IMR-90 (cell line): ENCODE measurements around the gene KCNH2. TPM values are rescaled to one million over a fixed set of nuclear protein-coding genes. Genes with fewer than 3 reads are reported as not detected.

Experiments
- ATAC-seq: fragments of 200-7000 bp; cut with Tn5 transposase; 2 replicates; pipeline ENCODE4 v1.9.1; 2020; ENCODE audit warnings: low read depth, mild to moderate bottlenecking, moderate library complexity
- BruUV-seq: library from RNA; stranded (reverse); fragments of 400-500 nt; replicated peaks from 2 replicates; lab custom pipeline; 2021; lab: Mats Ljungman, UMichigan
- CTCF ChIA-PET: fragments of 300-600 bp; formaldehyde crosslinking; extraction: SDS; loops from one replicate; lab custom pipeline; 2021; ENCODE audit warnings: antibody characterized with exemption; lab: Yijun Ruan, JAX
- POLR2A ChIA-PET: fragments of 300-600 bp; sonication (Branson Sonifier 250); formaldehyde crosslinking; loops from one replicate; lab custom pipeline; 2022; ENCODE audit warnings: antibody characterized with exemption; ENCODE audit not compliant: unreplicated experiment; lab: Charles Lee
- DNase-seq: peaks from one replicate; pipeline ENCODE4 v3.0.0; 2013
- H2AFZ ChIP-seq: replicated peaks from 2 replicates; pipeline ENCODE3; 2013; ENCODE audit warnings: low read length, mild to moderate bottlenecking; ENCODE audit not compliant: poor library complexity
- H2AK5ac ChIP-seq: 2 replicates; pipeline ENCODE4 v1.6.1; 2013; ENCODE audit warnings: low read depth, low read length, inconsistent platforms
- H2AK9ac ChIP-seq: replicated peaks from 2 replicates; pipeline ENCODE3; 2013; ENCODE audit warnings: mild to moderate bottlenecking, low read depth, low read length, moderate library complexity; ENCODE audit not compliant: poor library complexity
- H2BK120ac ChIP-seq: 2 replicates; pipeline ENCODE4 v1.6.1; 2013; ENCODE audit warnings: low read depth, low read length, inconsistent platforms
- H2BK15ac ChIP-seq: 3 replicates; pipeline ENCODE4 v1.6.1; 2013; ENCODE audit warnings: low read depth, low read length, inconsistent platforms
- H2BK20ac ChIP-seq: 2 replicates; pipeline ENCODE4 v1.6.1; 2013; ENCODE audit warnings: low read depth, mild to moderate bottlenecking, inconsistent platforms, low read length, moderate library complexity
- H2BK5ac ChIP-seq: 2 replicates; pipeline ENCODE4 v1.6.1; 2013; ENCODE audit warnings: mild to moderate bottlenecking, low read depth, low read length, inconsistent platforms; ENCODE audit not compliant: poor library complexity, severe bottlenecking
- H3K14ac ChIP-seq: replicated peaks from 2 replicates; pipeline ENCODE4 v1.6.1; 2013; ENCODE audit warnings: low read depth, low read length, inconsistent platforms
- H3K18ac ChIP-seq: 2 replicates; pipeline ENCODE4 v1.6.1; 2013; ENCODE audit warnings: low read depth, low read length, control low read depth
- H3K23ac ChIP-seq: 2 replicates; pipeline ENCODE4 v1.6.1; 2013; ENCODE audit warnings: low read depth, low read length, inconsistent platforms
- H3K27ac ChIP-seq: 2 replicates; pipeline ENCODE4 v1.5.1; 2013; ENCODE audit warnings: mild to moderate bottlenecking, control low read depth, low read length; ENCODE audit not compliant: insufficient read depth
- H3K27me3 ChIP-seq: 2 replicates; pipeline ENCODE4 v1.6.1; 2013; ENCODE audit warnings: low read length; ENCODE audit not compliant: control insufficient read depth, insufficient read depth
- H3K36me3 ChIP-seq: 2 replicates; pipeline ENCODE4 v1.6.1; 2013; ENCODE audit warnings: low read length, mixed read lengths; ENCODE audit not compliant: control insufficient read depth, insufficient read depth
- H3K4ac ChIP-seq: 2 replicates; pipeline ENCODE4 v1.6.1; 2013; ENCODE audit warnings: low read depth, low read length, inconsistent platforms
- H3K4me1 ChIP-seq: 2 replicates; pipeline ENCODE4 v1.6.1; 2013; ENCODE audit warnings: low read length, mixed read lengths; ENCODE audit not compliant: control insufficient read depth, insufficient read depth
- H3K4me2 ChIP-seq: 2 replicates; pipeline ENCODE4 v1.6.1; 2013; ENCODE audit warnings: low read depth, mild to moderate bottlenecking, control low read depth, low read length, moderate library complexity
- H3K4me3 ChIP-seq: 2 replicates; pipeline ENCODE4 v1.5.1; 2013; ENCODE audit warnings: low read depth, mild to moderate bottlenecking, control low read depth, low read length, moderate library complexity; ENCODE audit not compliant: insufficient read depth
- H3K56ac ChIP-seq: 2 replicates; pipeline ENCODE4 v1.6.1; 2013; ENCODE audit warnings: low read length, inconsistent platforms; ENCODE audit not compliant: insufficient read depth; ENCODE audit errors: extremely low read depth
- H3K79me1 ChIP-seq, 2 experiments: 2 replicates each; pipeline ENCODE4 v1.6.1; 2013; ENCODE audit warnings: low read length in 2 of 2, inconsistent platforms in 1 of 2, low read depth in 1 of 2
- H3K9ac ChIP-seq: 2 replicates; pipeline ENCODE4 v1.6.1; 2013; ENCODE audit warnings: low read depth, low read length, control low read depth
- H3K9me1 ChIP-seq: 2 replicates; pipeline ENCODE4 v1.6.1; 2013; ENCODE audit warnings: low read length, inconsistent platforms; ENCODE audit not compliant: insufficient read depth
- H3K9me3 ChIP-seq: 2 replicates; pipeline ENCODE4 v1.6.1; 2013; ENCODE audit warnings: low read length; ENCODE audit not compliant: control insufficient read depth, insufficient read depth
- H4K20me1 ChIP-seq: 2 replicates; pipeline ENCODE4 v1.6.1; 2013; ENCODE audit warnings: low read length, inconsistent platforms; ENCODE audit not compliant: insufficient read depth
- H4K5ac ChIP-seq: 2 replicates; pipeline ENCODE4 v1.6.1; 2013; ENCODE audit warnings: mild to moderate bottlenecking, low read depth, low read length, control low read depth
- H4K8ac ChIP-seq, 2 experiments: 2 replicates each; pipeline ENCODE4 v1.6.1; 2013; ENCODE audit warnings: low read depth in 2 of 2, low read length in 2 of 2, control low read depth in 1 of 2, inconsistent platforms in 1 of 2
- H4K91ac ChIP-seq: 2 replicates; pipeline ENCODE4 v1.6.1; 2013; ENCODE audit warnings: low read depth, low read length, inconsistent platforms; ENCODE audit not compliant: insufficient read depth
- CEBPB ChIP-seq: IDR thresholded peaks from 2 replicates; pipeline ENCODE4 v1.6.1; 2012; ENCODE audit warnings: low read depth, low read length, improper control_type of control experiment
- FOS ChIP-seq: fragments of 150-350 bp; IDR thresholded peaks from 2 replicates; pipeline ENCODE4 v1.6.1; 2016; ENCODE audit warnings: low read depth, low read length
- RFX5 ChIP-seq: IDR thresholded peaks from 2 replicates; pipeline ENCODE4 v1.8.0; 2012; ENCODE audit warnings: low read depth, mild to moderate bottlenecking, low read length, moderate library complexity
- SMC3 ChIP-seq: fragments of 150-350 bp; IDR thresholded peaks from 2 replicates; pipeline ENCODE4 v1.6.1; 2016; ENCODE audit warnings: low read depth, mild to moderate bottlenecking, antibody characterized with exemption, low read length, moderate library complexity
- USF2 ChIP-seq: fragments of 150-350 bp; IDR thresholded peaks from 2 replicates; pipeline ENCODE4 v1.6.1; 2017; ENCODE audit warnings: mild to moderate bottlenecking, antibody characterized with exemption, low read length, low read depth
- WGBS, 2 experiments: methylation state at CpG; one replicate each; pipeline versions ENCODE4 v1.1.5 to v1.1.7; 2013; ENCODE audit warnings: missing lambda C conversion rate in 2 of 2; ENCODE audit not compliant: insufficient read length in 1 of 2; ENCODE audit errors: extremely low coverage in 2 of 2; 5-methylcytosine and 5-hydroxymethylcytosine counted together
- dilution Hi-C: fragments of 300-500 bp; cut with HindIII; formaldehyde crosslinking; loops from one replicate; pipeline ENCODE4 v1.14.3; 2018; ENCODE audit warnings: low sequenced_read_pairs; ENCODE audit not compliant: unreplicated experiment
- in situ Hi-C: fragments of 300-500 bp; cut with MboI; formaldehyde crosslinking; loops from 3 replicates; pipeline ENCODE4 v1.14.3; 2019; ENCODE audit warnings: low sequenced_read_pairs, inconsistent platforms, mixed read lengths
- intact Hi-C: fragments of 100-400 bp; cut with micrococcal nuclease; formaldehyde crosslinking; loops from 2 replicates; pipeline ENCODE4 v1.10.0; 2022
- polyA plus RNA-seq, 3 experiments: library from polyadenylated mRNA; depleted of rRNA; stranded (reverse); fragments of >200 nt; gene quantifications; 2 replicates each; pipeline ENCODE4 v1.2.3, GENCODE V29; 2012; ENCODE audit warnings: low replicate concordance in 1 of 3
- total RNA-seq: library from RNA; depleted of rRNA; stranded (reverse); fragments of >200 nt; gene quantifications from 2 replicates; pipeline ENCODE4 v1.2.3, GENCODE V29; 2012
- TF ChIP-seq, protein P1 (sequence below): conservative IDR thresholded peaks from 2 replicates; pipeline ENCODE4 v1.5.1; 2012; ENCODE audit warnings: mild to moderate bottlenecking, low read depth, low read length, improper control_type of control experiment

KCNH2 gene
- total and polyA plus RNA-seq, 2 of the 4 experiments (the other 2 are of a cell fraction): 0.90 to 2.1 TPM

DNA sequence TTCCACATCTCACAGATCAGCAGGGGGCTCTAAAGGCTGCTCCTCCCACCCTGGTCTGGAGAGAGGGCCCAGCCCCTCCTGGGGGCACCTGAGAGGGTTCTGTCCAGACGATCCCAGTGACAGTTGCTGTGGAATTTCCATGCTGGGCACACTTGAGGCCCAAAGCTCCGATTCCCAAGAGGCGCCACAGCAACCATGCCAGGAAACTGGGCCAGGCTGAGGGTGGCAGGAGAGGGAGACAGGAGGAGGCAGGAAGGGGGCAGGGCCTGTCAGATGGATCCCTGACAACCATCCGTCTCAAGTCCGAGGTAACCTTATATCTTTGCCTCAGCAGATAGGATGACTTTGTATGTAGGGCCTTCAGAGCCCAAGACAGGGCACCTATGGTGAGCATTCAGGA, 8.4 kb upstream of the KCNH2 start:
- ChIA-PET POLR2A (no interaction called here), CTCF (interaction anchor here (0.6 to 3.2 kb wide), 4 partner anchors 24 to 537 kb away, joined by 4 to 18 read pairs (median 6); no protein-coding TSS in a partner anchor)

More for the DNA sequence above, 8.4 kb upstream of the KCNH2 start:
- no peaks in the 10 kb centered on the region for H4K20me1 ChIP-seq
- no peaks in the 10 kb centered on the region for H3K79me1 ChIP-seq
- no TSS peak for BruUV-seq
- no peak overlapping the region for H3K14ac ChIP-seq
- in situ Hi-C loops (loop anchor here (5.0 to 25.0 kb wide), 3 partner anchors 84 to 574 kb away; a partner anchor contains a TSS), dilution Hi-C loops (no loop called here), intact Hi-C loops (loop anchor here (1.0 kb wide), 3 partner anchors 23 to 208 kb away; no protein-coding TSS in a partner anchor)
- H2AK9ac ChIP-seq: no peak overlapping the region
- no peak overlapping the region for H2BK20ac ChIP-seq
- H2AFZ ChIP-seq: no peak overlapping the region
- no peak overlapping the region for H2BK5ac ChIP-seq
- no peak overlapping the region for H3K9ac ChIP-seq
- H3K9me3 ChIP-seq: peaks cover 10% of the 10 kb centered on the region
- no CpG with 5 or more reads among the region's 5 CpGs for WGBS, 2 experiments
- no peak overlapping the region for H3K4ac ChIP-seq
- no peak for TF ChIP-seq CEBPB
- no peak for TF ChIP-seq USF2
- no peak for TF ChIP-seq SMC3
- TF ChIP-seq, protein P1, sequence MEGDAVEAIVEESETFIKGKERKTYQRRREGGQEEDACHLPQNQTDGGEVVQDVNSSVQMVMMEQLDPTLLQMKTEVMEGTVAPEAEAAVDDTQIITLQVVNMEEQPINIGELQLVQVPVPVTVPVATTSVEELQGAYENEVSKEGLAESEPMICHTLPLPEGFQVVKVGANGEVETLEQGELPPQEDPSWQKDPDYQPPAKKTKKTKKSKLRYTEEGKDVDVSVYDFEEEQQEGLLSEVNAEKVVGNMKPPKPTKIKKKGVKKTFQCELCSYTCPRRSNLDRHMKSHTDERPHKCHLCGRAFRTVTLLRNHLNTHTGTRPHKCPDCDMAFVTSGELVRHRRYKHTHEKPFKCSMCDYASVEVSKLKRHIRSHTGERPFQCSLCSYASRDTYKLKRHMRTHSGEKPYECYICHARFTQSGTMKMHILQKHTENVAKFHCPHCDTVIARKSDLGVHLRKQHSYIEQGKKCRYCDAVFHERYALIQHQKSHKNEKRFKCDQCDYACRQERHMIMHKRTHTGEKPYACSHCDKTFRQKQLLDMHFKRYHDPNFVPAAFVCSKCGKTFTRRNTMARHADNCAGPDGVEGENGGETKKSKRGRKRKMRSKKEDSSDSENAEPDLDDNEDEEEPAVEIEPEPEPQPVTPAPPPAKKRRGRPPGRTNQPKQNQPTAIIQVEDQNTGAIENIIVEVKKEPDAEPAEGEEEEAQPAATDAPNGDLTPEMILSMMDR: no peak
- TF ChIP-seq FOS: no peak
- no peak for TF ChIP-seq RFX5
- H3K9me1 ChIP-seq: no peaks in the 10 kb centered on the region
- H2BK120ac ChIP-seq: no peak overlapping the region
- H4K5ac ChIP-seq: no peak overlapping the region
- H3K4me2 ChIP-seq: no peak overlapping the region
- H2AK5ac ChIP-seq: no peak overlapping the region
- no peak overlapping the region for H3K18ac ChIP-seq
- ATAC-seq (no peak), DNase-seq (no peak)
- no peak overlapping the region; the same call in 1 of the 2 replicates for H3K56ac ChIP-seq
- H4K8ac ChIP-seq: no peak overlapping the region
- no peak overlapping the region for H3K4me3 ChIP-seq
- no peaks in the 10 kb centered on the region; the same call in 1 of the 2 replicates for H3K4me1 ChIP-seq
- H3K23ac ChIP-seq: no peak overlapping the region
- no peak overlapping the region for H3K27ac ChIP-seq
- H4K91ac ChIP-seq: no peak overlapping the region
- H3K36me3 ChIP-seq: no peaks in the 10 kb centered on the region
- H3K27me3 ChIP-seq: peaks cover 12% of the 10 kb centered on the region; the same call in 1 of the 2 replicates
- no peak overlapping the region for H2BK15ac ChIP-seq
